Small intestine (tissue), 7 donors: ENCODE measurements around the gene ROBO2. TPM values are rescaled to one million over a fixed set of nuclear protein-coding genes. Genes with fewer than 3 reads are reported as not detected.

ENCODE experiments used
- DNase-seq, 2 donors: peaks; one replicate each; pipeline versions ENCODE4 v3.0.0 to v3.0.0-alpha.2; 2013
- FAIRE-seq: peaks from 2 replicates; lab custom pipeline; 2012; peaks lifted over from hg19 to GRCh38; lab: Jason Lieb, UNC
- H3K27ac ChIP-seq, 3 donors: one replicate each; pipeline ENCODE4 v1.5.1; 2013; ENCODE audit warnings: low read length in 2 of 3, mild to moderate bottlenecking in 2 of 3, control low read depth in 1 of 3, inconsistent platforms in 1 of 3, low read depth in 1 of 3, moderate library complexity in 1 of 3
- H3K27me3 ChIP-seq, 3 donors: one replicate each; pipeline ENCODE4 v1.6.1; 2013; ENCODE audit warnings: low read length in 3 of 3, inconsistent platforms in 1 of 3; ENCODE audit not compliant: control insufficient read depth in 3 of 3, insufficient read depth in 3 of 3
- H3K36me3 ChIP-seq, 3 donors: one replicate each; pipeline ENCODE4 v1.6.1; 2013; ENCODE audit warnings: low read length in 3 of 3, inconsistent platforms in 1 of 3, low read depth in 1 of 3, mild to moderate bottlenecking in 1 of 3, moderate library complexity in 1 of 3; ENCODE audit not compliant: control insufficient read depth in 3 of 3, insufficient read depth in 2 of 3
- H3K4me1 ChIP-seq, 3 donors: one replicate each; pipeline ENCODE4 v1.6.1; 2013; ENCODE audit warnings: low read length in 2 of 3, inconsistent platforms in 1 of 3, low read depth in 1 of 3, mild to moderate bottlenecking in 1 of 3, moderate library complexity in 1 of 3; ENCODE audit not compliant: control insufficient read depth in 3 of 3, insufficient read depth in 2 of 3
- H3K4me3 ChIP-seq, 3 donors: one replicate each; pipeline ENCODE4 v1.5.1; 2013; ENCODE audit warnings: low read length in 3 of 3, control low read depth in 1 of 3, inconsistent platforms in 1 of 3, low read depth in 1 of 3, mild to moderate bottlenecking in 1 of 3, moderate library complexity in 1 of 3
- H3K9me3 ChIP-seq, 2 donors: one replicate each; pipeline ENCODE4 v1.6.1; 2013; ENCODE audit warnings: low read depth in 1 of 2, low read length in 1 of 2; ENCODE audit not compliant: control insufficient read depth in 2 of 2, insufficient read depth in 1 of 2
- WGBS, 3 donors: extraction: QIAGEN DNeasy Blood & Tissue Kit; methylation state at CpG; one replicate each; pipeline ENCODE4 v1.1.7; 2013; 5-methylcytosine and 5-hydroxymethylcytosine counted together
- polyA plus RNA-seq, 4 donors: library from polyadenylated mRNA; stranded (reverse) in 3 of 4; unstranded in 1 of 4; fragments of 200-250 nt in 3 of 4; fragments of 120-200 nt in 1 of 4; gene quantifications; one replicate each; pipeline versions ENCODE4 v1.2.1 to v1.2.3, GENCODE V29; 2013
- donor health status: healthy with polysubstance abuse.
- donor health status: control.
- donor health status: control.
- donor health status: Bipolar disorder and iron deficiency.
- donor health status: healthy.

The ROBO2 gene
- polyA plus RNA-seq, 4 donors: under 0.01 to 19.9 (median 1.7) TPM; not detected in 1

- WGBS, 3 donors: 80 to 89% (median 82%) methylated on average over 6 of the region's 6 CpGs
- no peaks in the 10 kb centered on the region for H3K27me3 ChIP-seq
- DNase-seq (no peak), FAIRE-seq (no peak)
- no peaks in the 10 kb centered on the region for H3K9me3 ChIP-seq
- H3K4me3 ChIP-seq: no peak overlapping the region
- no peaks in the 10 kb centered on the region for H3K36me3 ChIP-seq
- H3K27ac ChIP-seq: no peak overlapping the region
- no peaks in the 10 kb centered on the region for H3K4me1 ChIP-seq
Observed at GRCh38 chr3:77142578-77142977, 102.7 kb downstream of the ROBO2 start.

- Histone ChIP-seq H3K4me3 (no peak overlapping the region), H3K4me1 (no peaks in the 10 kb centered on the region), H3K9me3 (no peaks in the 10 kb centered on the region), H3K27ac (no peak overlapping the region), H3K36me3 (no peaks in the 10 kb centered on the region), H3K27me3 (no peaks in the 10 kb centered on the region)
- DNase-seq (no peak), FAIRE-seq (no peak)
- WGBS, 3 donors: 74 to 86% (median 82%) methylated on average over 7 of the region's 7 CpGs
Observed at GRCh38 chr3:77146004-77146403, 106.1 kb downstream of the ROBO2 start.

- FAIRE-seq (no peak), DNase-seq (peak; percentile 23 to 49)
- Histone ChIP-seq H3K27ac (no peak overlapping the region), H3K27me3 (no peaks in the 10 kb centered on the region), H3K36me3 (no peaks in the 10 kb centered on the region), H3K9me3 (no peaks in the 10 kb centered on the region), H3K4me3 (no peak overlapping the region), H3K4me1 (no peaks in the 10 kb centered on the region)
- WGBS, 3 donors: 27 to 56% (median 38%) methylated on average over 8 of the region's 8 CpGs
Observed at GRCh38 chr3:77147836-77148578, 108.1 kb downstream of the ROBO2 start.

- Histone ChIP-seq H3K4me1 (no peaks in the 10 kb centered on the region), H3K9me3 (no peaks in the 10 kb centered on the region), H3K27me3 (no peaks in the 10 kb centered on the region), H3K27ac (no peak overlapping the region), H3K4me3 (no peak overlapping the region), H3K36me3 (no peaks in the 10 kb centered on the region)
- no peak for FAIRE-seq
- 77 to 95% (median 85%) methylated on average over 2 of the region's 2 CpGs for WGBS, 3 donors
- DNase-seq: no peak
Observed at GRCh38 chr3:77149382-77149781, 109.5 kb downstream of the ROBO2 start.

GRCh38 chr3:77150028-77150427, 110.1 kb downstream of the ROBO2 start:
- DNase-seq: no peak
- no peaks in the 10 kb centered on the region for H3K9me3 ChIP-seq
- H3K27me3 ChIP-seq: no peaks in the 10 kb centered on the region
- no peaks in the 10 kb centered on the region for H3K36me3 ChIP-seq
- FAIRE-seq: no peak
- WGBS, 3 donors: 88 to 93% (median 91%) methylated on average over 7 of the region's 7 CpGs
- no peak overlapping the region for H3K4me3 ChIP-seq
- peaks cover 0 to under 1% (median 0%) of the 10 kb centered on the region in 3 donors for H3K4me1 ChIP-seq
- no peak overlapping the region for H3K27ac ChIP-seq

- H3K27ac ChIP-seq: no peak overlapping the region
- no peak overlapping the region for H3K4me3 ChIP-seq
- H3K9me3 ChIP-seq: no peaks in the 10 kb centered on the region
- DNase-seq (no peak), FAIRE-seq (no peak)
- peaks cover 0 to 2% (median 0%) of the 10 kb centered on the region in 3 donors for H3K4me1 ChIP-seq
- no peaks in the 10 kb centered on the region for H3K36me3 ChIP-seq
- no peaks in the 10 kb centered on the region for H3K27me3 ChIP-seq
Observed at GRCh38 chr3:77150759-77151158, 110.9 kb downstream of the ROBO2 start.

- 79 to 84% (median 80%) methylated on average over 5 of the region's 5 CpGs for WGBS, 3 donors
- Histone ChIP-seq H3K36me3 (no peaks in the 10 kb centered on the region), H3K9me3 (no peaks in the 10 kb centered on the region), H3K27ac (no peak overlapping the region), H3K4me1 (peaks cover 0 to 2% (median 0%) of the 10 kb centered on the region in 3 donors), H3K4me3 (no peak overlapping the region), H3K27me3 (no peaks in the 10 kb centered on the region)
- no peak for DNase-seq
- FAIRE-seq: no peak
Observed at GRCh38 chr3:77158730-77159581, 119.1 kb downstream of the ROBO2 start.

GRCh38 chr3:77160931-77161497, 121.1 kb downstream of the ROBO2 start:
- Histone ChIP-seq H3K4me3 (no peak overlapping the region), H3K36me3 (no peaks in the 10 kb centered on the region), H3K27me3 (no peaks in the 10 kb centered on the region), H3K4me1 (no peaks in the 10 kb centered on the region), H3K27ac (no peak overlapping the region), H3K9me3 (no peaks in the 10 kb centered on the region)
- FAIRE-seq (no peak), DNase-seq (no peak)
- WGBS, 3 donors: 85 to 88% (median 87%) methylated on average over 2 of the region's 2 CpGs
